DMS114 treated with DMSO at 0.1 percent for 48 hours (cell line): ENCODE results near the gene TEKT5.
"Not testable (repeated sequence)": the region's sequence is repeated elsewhere in the genome, so short reads cannot be mapped to it uniquely, and the experiment has no call there.

Source experiments
- DNase-seq: peaks from one replicate; lab custom pipeline; 2025; ENCODE audit not compliant: unreplicated experiment; lab: John Stamatoyannopoulos, UW

The TEKT5 gene

GRCh38 chr16:10660950-10661635 lies 33.6 kb downstream of the TEKT5 start:
- DNase-seq, result no peak

DNA sequence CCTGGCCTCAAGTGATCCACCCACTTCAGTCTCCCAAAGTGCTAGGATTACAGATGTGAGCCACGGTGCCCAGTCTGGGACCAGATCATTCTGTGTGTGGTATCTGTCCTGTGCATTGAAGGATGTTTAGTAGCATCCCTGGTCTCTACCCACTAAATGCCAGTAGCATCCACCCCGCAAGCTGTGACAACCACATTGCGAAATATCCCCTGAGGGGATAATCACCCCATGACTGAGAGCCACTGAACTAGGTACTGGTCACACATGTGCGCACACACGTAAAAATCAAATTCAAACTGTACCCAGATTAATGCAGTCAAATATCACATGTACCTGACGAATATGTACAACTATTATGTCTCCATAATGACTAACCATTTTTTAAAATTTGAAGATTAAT lies 35.8 kb downstream of the TEKT5 start:
- no peak for DNase-seq

- DNase-seq, result no peak
Measured at GRCh38 chr16:10657925-10658324, 36.8 kb downstream of the TEKT5 start.

DNA sequence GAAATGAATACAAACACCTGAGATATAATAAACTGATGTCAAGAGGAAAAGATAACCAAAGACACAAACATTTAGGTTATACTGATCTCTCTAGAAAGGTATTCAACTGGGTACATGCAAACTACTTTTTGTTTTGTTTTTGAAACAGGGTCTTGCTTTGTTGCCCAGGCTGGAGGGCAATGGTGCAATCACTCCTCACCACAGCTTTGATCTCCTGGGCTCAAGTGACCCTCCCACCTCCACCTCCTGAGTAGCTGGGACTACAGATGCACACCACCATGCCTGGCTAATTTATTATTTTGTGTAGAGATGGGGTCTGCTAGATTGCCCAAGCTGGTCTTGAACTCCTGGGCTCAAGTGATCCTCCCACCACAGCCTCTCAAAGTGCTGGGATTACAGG lies 38.1 kb downstream of the TEKT5 start:
- DNase-seq, result no peak

DNA sequence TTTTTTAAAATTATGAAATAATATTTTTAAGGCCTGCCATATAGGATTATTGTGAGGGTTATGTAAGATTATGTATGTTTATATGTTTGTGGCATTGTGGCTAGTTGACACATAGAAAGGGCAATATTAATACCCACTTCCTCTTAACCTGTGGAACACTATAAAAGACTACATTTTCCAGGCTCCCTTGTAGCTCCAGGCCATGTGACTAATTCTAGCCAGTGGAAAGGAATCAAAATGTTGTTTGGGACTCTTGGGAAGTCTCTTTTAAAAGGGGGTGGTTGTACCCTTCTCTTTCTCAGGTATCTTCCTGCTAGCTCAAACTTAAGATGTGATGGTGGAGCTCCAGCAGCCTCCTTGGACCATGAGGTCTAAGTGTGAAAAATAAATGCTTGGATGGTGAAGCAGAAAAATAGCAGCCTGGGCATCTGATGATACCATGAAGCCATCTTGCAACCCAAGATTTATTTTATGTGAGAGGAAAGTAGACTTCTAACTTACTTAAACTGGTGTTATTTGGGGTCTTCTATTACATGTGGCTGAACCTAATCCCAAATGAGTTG lies 39.2 kb downstream of the TEKT5 start:
- DNase-seq, result no peak

DNA sequence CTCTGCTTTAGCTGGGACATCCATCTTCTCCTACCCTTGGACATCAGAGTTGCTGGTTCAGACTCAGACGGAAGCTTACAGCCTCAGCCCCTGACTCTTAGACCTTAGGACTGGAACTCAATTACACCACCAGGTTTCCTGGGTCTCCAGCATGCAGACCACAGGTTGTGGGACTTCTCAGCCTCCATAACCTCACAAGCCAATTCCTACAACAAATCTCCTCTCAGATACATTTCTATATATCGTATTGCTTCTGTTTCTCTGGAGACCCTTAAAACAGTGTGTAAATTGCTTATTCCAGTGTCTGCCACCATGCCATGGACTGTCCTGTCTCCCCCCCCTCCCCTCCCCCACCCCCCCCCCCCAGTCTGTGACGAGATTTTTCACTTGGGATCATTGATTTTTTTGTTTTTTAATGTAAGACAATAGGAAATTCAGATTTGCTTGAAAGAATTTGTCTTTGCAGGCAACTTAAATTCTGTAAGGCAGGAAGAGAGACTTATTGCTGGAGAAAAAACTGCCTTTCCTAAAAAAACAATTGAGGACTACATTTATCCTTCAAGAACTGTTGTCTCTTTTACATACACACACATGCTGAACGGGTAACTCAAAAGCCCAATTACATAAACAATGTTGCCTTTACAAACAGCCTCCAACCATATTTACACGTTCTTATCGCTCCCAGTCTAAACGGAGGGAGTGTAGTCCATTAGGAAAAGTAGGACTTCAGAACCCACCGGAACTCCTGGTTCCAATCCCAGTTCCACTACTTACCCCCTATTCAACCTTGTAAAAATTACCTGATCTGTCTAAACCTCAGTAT lies 39.9 kb downstream of the TEKT5 start:
- no peak for DNase-seq

DNA sequence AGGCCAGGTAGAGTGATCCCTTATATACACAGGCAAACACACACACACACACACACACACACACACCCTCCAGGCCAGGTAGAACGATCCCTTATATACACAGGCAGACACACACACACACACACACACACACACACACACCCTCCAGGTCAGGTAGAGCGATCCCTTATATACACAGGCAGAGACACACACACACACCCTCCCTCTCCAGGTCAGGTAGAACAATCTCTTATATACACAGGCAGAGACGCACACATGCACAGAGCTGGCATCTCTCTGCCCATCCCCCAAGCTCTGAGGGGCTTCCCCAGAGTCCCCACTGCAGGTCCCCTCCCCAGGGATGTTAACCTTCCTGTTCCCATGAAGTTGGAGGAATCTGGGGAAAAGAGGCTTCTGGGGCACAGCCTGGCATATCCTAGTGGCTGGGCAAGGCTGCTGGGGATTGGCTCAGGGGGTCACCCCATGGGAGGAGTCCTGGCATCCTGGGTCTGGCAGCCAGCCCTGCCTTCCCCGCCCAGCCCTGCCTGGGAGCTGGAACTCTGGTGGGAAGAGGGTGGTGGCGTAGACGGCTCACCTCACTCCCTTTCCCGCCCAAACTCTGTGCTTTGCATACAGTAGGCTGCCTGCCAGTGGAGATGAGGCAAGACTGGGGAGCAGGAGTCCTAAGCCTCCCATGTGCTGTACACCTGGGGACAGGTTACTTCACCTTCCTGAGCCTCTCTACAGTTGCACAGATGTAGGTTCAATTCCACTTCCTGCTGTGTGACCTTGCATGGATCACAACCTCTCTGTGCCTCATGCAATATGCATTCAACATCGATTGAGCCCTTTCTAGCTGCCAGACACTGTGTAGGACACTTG lies 41.8 kb downstream of the TEKT5 start:
- no peak for DNase-seq

GRCh38 chr16:10649098-10649497 lies 45.6 kb downstream of the TEKT5 start:
- not testable (repeated sequence) for DNase-seq

DNA sequence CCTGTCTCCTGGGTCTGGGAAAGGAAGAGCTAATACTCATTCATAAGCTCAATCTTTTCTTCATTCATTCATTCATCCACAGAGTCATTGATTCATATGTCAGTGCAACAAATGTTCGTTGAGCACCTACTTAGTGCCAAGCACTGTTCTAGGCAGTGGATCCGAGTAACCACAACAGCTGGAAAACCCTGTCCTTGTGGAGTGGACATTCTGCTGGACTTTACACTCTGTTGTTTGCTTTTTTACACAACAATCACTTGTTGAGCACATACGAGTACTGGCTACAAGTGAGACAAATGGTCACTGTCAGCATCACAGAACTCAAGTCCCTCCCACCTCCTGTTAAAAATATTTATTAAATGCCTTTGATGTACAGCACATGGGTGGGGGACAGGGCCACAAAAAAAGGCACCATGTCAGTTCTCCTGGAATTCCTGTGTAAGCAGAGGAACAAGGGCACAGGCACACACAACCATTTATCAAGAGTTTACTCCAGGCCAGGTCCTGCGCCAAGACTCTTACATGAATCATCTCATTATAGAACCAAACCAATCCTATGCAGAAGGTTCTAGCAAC lies 46.9 kb downstream of the TEKT5 start:
- DNase-seq, result no peak

DNA sequence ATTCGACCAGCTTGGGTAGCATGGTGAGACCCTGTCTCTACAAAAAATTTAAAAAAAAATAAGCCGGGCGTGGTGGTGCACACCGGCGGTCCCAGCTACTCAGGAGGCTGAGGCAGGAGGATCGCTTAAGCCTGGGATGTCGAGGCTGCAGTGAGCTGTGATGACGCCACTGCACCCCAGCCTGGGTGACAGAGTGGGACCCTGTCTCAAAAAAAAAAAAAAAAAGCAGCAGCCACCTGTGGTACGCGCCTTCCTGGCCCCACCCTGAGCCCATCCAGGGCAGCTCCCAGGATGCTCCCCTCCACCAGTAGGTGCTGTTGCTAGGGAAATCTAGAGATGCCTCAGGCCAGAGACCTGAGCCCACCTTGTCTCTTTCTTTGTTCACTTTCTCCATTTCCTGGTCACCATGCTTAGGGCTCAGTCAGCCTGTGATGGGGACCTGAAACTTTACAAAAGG lies 47.4 kb downstream of the TEKT5 start:
- no peak for DNase-seq

- DNase-seq, result no peak
Measured at GRCh38 chr16:10646581-10647263, 48.0 kb downstream of the TEKT5 start.

- no peak for DNase-seq
Measured at GRCh38 chr16:10646228-10646580, 48.5 kb downstream of the TEKT5 start.

GRCh38 chr16:10644092-10644491 lies 50.6 kb downstream of the TEKT5 start:
- no peak for DNase-seq

GRCh38 chr16:10642964-10643363 lies 51.8 kb downstream of the TEKT5 start:
- DNase-seq, result no peak

DNA sequence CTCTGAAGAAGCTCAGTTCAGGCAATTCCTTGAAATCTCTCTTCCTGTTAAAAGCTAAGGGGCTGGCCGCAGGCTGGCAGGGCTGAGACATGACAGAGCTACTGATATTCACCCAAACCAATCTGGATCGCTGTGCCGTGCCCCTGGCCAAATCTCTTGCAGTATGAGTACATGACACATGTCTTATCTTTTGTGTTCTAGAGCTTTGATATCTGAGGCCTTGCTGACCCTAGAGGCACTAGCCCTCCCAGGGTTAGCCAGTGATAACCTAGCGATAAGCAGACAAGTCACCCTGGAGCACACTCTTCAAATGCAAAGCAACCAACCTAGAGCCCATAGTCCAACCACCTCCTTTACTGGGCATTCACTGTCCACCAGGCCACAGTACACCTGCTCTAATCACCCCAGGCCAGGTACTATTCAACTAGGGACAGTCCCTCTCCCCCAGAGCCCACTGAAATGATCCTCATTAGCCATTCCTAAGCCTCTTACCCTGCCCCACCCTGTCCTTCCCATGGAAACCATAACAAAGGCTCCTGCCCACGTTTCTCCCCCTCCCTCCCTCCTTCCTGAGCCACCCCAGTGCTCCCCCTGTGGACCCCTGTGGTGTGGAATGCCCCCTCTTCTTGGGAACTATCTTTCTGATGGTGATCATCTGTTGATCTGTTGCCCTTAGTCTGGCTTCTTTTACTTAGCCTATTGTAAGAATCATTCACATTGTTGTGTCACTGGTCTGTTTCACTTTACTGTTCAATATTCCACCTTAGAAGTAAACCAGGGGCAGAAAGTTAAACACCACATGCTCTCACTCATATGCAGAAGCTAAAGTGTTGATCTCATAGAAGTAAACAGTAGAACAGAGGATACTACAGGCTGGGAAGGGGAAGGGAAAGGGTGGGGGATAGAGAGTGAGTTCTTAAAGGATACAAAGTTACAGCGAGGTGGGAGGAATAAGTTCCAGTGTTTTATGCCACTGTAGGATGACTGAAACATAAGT lies 52.5 kb downstream of the TEKT5 start:
- DNase-seq, result no peak

GRCh38 chr16:10641555-10641952 lies 53.2 kb downstream of the TEKT5 start:
- DNase-seq, result no peak

- DNase-seq, result no peak
Measured at GRCh38 chr16:10640934-10641333, 53.8 kb downstream of the TEKT5 start.

GRCh38 chr16:10638101-10638500 lies 56.6 kb downstream of the TEKT5 start:
- DNase-seq, result no peak
